T-helper 1 cell (primary cell): ENCODE measurements around the gene FZR1.
A peak's percentile ranks its signal among the peaks of the same experiment; 100 is the strongest.
"Not testable (repeated sequence)": the region's sequence is repeated elsewhere in the genome, so short reads cannot be mapped to it uniquely, and the experiment has no call there.

Experiments used
- DNase-seq, 5 donors: peaks; one replicate each; pipeline ENCODE4 v3.0.0-alpha.2; 2012 to 2020

Gene FZR1

DNA sequence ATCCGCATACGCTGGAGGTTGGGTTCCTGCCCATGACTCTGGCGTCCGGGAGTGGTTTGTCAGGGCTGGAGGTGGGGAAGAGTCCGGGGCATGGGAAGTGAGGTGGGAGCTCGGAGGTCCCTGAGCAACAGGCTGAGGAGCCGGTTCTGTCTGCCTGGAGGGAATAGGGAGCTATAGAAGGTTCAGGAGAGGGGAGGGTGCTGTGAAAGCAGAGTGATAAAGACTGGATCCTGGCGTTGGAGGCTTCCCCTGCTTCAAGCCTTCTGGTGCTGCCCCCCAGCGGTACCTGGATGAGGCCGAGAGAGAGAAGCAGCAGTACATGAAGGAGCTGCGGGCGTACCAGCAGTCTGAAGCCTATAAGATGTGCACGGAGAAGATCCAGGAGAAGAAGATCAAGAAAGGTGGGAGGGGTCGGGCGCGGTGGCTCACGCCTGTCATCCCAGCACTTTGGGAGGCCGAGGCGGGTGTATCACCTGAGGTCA, 69.2 kb downstream of the FZR1 start:
- no peak for DNase-seq

GRCh38 chr19:3575949-3576673, 70.0 kb downstream of the FZR1 start:
- no peak for DNase-seq

DNA sequence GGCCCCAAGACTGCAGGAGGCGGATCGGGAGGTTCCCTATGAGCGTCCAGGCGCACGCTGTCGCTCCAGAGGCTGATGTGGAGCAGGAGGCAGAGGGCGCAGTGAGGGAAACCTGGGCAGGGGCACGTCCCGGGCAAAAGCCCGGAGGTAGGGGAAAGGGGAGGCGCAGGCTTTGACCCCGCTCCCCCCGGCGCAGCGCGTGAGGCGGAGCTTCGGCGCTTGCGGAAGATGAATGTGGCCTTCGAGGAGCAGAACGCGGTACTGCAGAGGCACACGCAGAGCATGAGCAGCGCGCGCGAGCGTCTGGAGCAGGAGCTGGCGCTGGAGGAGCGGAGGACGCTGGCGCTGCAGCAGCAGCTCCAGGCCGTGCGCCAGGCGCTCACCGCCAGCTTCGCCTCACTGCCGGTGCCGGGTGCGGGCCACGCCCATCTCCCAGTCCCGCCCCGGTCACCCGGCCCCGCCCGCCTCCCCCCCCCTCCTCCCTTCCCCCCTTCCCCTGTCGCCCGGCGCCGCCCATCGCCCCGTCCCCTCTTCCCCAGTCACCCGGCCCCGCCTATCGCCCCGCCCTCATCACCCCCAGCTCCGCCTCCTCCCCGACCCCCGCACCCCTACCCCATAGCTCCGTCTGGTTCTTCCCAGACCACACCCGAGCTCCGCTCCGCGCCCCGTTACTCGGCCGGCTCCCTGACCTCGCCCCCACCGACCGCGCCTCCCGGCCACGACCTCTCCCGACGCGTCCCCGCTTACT, 70.8 kb downstream of the FZR1 start:
- no peak for DNase-seq

- DNase-seq: no peak
Observed at GRCh38 chr19:3577723-3578344, 71.7 kb downstream of the FZR1 start.

DNA sequence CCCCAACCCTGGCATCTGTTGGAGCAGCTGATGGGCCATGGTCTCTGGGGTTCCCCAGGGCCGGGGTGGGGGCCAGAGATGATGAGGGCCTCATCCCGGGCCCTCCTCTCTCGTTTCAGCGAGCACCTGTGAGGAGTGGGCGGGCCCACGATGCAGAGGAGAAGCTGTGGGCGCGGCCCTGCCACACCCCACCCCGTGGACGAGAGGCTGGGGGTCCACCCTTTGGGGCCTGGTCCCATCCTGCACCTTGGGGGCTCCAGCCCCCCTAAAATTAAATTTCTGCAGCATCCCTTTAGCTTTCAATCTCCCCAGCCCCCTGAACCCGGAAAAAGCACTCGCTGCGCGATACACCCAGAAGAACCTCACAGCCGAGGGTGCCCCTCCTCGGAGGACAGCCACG, 72.3 kb downstream of the FZR1 start:
- DNase-seq: no peak

GRCh38 chr19:3580156-3580934, 74.2 kb downstream of the FZR1 start:
- no peak for DNase-seq

DNA sequence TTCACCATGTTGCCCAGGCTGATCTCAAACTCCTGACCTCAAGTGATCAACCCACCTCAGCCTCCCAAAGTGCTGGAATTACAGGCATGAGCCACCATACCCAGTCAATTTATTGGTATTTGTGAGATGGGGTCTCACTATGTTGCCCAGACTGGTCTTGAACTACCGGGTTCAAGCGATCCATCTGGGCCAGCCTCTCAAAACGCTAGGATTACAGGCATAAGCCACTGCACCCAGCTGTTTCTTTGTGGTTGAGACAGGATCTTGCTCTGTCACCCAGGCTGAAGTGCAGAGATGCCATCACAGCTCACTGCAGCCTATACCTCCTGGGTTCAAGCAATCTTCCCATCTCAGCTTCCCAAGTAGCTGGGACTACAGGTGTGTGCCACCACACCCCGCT, 75.7 kb downstream of the FZR1 start:
- not testable (repeated sequence) for DNase-seq

DNA sequence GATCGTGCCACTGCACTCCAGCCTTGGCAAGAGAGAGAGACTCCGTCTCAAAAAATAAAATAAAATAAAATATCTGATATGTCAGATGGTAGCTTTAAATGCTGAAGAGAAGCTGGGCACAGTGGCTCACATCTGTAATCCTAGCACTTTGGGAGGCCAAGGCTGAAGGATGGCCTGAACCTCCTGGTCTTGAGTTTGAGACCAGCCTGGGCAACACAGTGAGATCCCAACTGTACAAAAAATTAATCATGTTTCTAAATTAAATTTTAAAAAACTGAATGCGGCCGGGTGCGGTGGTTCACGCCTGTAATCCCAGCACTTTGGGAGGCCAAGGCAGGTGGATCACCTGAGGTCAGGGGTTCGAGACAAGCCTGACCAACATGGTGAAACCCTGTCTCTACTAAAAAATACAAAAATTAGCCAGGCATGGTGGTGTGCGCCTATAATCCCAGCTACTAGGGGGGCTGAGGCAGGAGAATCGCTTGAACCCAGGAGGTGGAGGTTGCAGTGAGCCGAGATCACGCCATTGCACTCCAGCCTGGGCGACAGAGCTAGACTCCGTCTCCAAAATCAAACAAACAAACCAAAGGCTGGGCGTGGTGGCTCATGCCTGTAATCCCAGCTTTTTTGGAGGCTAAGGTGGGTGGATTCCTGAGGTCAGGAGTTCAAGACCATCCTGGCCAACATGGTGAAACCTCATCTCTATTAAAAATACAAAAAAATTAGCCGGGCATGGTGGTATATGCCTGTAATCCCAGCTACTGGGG, 78.1 kb downstream of the FZR1 start:
- not testable (repeated sequence) for DNase-seq

GRCh38 chr19:3585301-3586126, 79.4 kb downstream of the FZR1 start, which contains the start of gene GIPC3:
Gene GIPC3, plus strand, starts transcription at chr19:3585478. Its CDS starts 120 bp downstream, at chr19:3585598.
- no peak for DNase-seq

DNA sequence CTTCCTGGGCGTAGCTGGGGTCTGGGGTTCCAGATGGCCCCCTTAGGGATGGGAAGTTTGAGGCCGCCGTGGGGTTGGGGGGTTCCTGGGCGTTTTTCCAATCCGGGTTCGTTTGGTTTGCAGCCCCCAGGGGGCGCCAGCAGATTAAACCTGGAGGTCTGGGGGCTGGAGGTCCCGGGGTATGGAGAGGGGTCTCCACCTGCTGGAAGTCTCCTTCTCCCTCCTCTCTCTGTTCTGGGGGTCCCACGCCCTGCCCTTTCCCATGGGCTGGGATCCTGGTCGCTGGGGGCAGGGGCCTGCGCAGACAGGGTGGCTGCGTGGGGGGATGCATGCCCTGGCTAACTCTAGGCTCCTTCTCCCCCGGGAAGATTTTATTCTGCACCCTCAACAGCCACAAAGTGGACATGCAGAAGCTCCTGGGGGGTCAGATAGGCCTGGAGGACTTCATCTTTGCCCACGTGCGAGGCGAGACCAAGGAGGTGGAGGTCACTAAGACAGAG, 80.1 kb downstream of the FZR1 start:
- peak in 1 of 5 donors; percentile 23 for DNase-seq

DNA sequence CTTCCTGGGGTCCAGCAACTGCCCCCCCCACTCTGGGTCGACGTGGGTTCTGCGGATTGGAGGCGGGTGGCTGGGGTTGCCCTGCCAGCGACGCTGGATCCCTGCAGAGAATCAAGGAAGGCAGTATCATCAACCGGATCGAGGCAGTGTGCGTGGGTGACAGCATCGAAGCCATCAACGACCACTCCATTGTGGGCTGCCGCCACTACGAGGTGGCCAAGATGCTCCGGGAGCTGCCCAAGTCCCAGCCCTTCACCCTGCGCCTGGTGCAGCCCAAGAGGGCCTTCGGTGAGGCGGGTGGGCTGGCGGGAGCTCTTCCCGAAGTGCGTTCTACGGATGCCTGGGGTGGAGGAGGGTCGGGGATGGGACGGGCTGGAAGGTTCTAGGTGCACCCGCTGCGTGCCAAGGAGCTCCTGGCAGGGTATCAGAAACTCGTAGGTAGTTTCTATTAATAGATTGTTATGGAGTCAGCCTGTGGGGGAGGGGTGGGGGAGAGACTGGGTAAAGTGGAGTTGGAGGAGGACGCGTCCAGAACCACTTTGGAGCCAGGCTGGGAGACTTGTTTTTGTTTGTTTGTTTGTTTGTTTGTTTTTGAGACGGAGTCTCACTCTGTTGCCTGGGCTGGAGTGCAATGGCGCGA, 80.7 kb downstream of the FZR1 start:
- DNase-seq: no peak
